ENCODE results near the gene BUD13.

GRCh38 chr11:116762132-116762531, 10.7 kb downstream of the BUD13 start:
- TF ChIP-seq, protein P1, sequence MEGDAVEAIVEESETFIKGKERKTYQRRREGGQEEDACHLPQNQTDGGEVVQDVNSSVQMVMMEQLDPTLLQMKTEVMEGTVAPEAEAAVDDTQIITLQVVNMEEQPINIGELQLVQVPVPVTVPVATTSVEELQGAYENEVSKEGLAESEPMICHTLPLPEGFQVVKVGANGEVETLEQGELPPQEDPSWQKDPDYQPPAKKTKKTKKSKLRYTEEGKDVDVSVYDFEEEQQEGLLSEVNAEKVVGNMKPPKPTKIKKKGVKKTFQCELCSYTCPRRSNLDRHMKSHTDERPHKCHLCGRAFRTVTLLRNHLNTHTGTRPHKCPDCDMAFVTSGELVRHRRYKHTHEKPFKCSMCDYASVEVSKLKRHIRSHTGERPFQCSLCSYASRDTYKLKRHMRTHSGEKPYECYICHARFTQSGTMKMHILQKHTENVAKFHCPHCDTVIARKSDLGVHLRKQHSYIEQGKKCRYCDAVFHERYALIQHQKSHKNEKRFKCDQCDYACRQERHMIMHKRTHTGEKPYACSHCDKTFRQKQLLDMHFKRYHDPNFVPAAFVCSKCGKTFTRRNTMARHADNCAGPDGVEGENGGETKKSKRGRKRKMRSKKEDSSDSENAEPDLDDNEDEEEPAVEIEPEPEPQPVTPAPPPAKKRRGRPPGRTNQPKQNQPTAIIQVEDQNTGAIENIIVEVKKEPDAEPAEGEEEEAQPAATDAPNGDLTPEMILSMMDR (conservative IDR thresholded peaks at IDR 0.05; ENCODE audit: low read depth in 2 of 2), result no peak
- TF ChIP-seq JUNB (IDR thresholded peaks at IDR 0.05; ENCODE audit: unreplicated experiment), result no peak
- TF ChIP-seq EZH2 (IDR thresholded peaks at IDR 0.05; ENCODE audit: low read depth, unreplicated experiment), result no peak
